HepG2 (cell line): ENCODE results near the gene ZNF493. TPM values are rescaled to one million over a fixed set of nuclear protein-coding genes. Genes with fewer than 3 reads are reported as not detected.

Source experiments
- CAMTA2 ChIP-seq: sonication (generic); formaldehyde crosslinking; IDR thresholded peaks from 2 replicates; pipeline ENCODE4 v1.4.0; 2020; ENCODE audit warnings: mild to moderate bottlenecking, missing genetic modification reagents, borderline replicate concordance
- ELF1 ChIP-seq: sonication (generic); formaldehyde crosslinking; IDR thresholded peaks from 2 replicates; pipeline ENCODE4 v1.4.0; 2020; ENCODE audit warnings: missing genetic modification reagents
- KMT2A ChIP-seq: sonication (generic); formaldehyde crosslinking; IDR thresholded peaks from 2 replicates; pipeline ENCODE4 v1.4.0; 2020; ENCODE audit warnings: missing genetic modification reagents
- MEIS1 ChIP-seq: sonication (generic); formaldehyde crosslinking; IDR thresholded peaks from 2 replicates; pipeline ENCODE4 v1.9.0; 2021; ENCODE audit warnings: mild to moderate bottlenecking, missing genetic modification reagents, moderate library complexity, borderline replicate concordance
- PLRG1 ChIP-seq: fragments of 450-650 bp; conservative IDR thresholded peaks from 2 replicates; pipeline ENCODE4 v1.6.1; 2016
- PRMT3 ChIP-seq: sonication (generic); formaldehyde crosslinking; IDR thresholded peaks from 2 replicates; pipeline ENCODE4 v1.8.1; 2022; ENCODE audit warnings: low read depth, mild to moderate bottlenecking, moderate library complexity, missing genetic modification reagents, borderline replicate concordance
- SAFB2 ChIP-seq: sonication (generic); formaldehyde crosslinking; IDR thresholded peaks from 2 replicates; pipeline ENCODE4 v1.5.1; 2020; ENCODE audit warnings: missing genetic modification reagents, low read depth, mild to moderate bottlenecking, borderline replicate concordance
- ZNF564 ChIP-seq: sonication (generic); formaldehyde crosslinking; IDR thresholded peaks from 2 replicates; pipeline ENCODE4 v1.8.1; 2023; ENCODE audit warnings: mild to moderate bottlenecking, missing genetic modification reagents
- polyA plus RNA-seq, 8 experiments: library from polyadenylated mRNA; depleted of rRNA in 3 of 8; stranded (reverse) in 7 of 8; unstranded in 1 of 8; fragments of >200 nt; fragmentation: Illumina TruSeq in 4 of 8; extraction: Trizol in 4 of 8; gene quantifications; 2 replicates each; pipeline versions ENCODE4 v1.2.1 to v1.2.3, GENCODE V29; 2011 to 2016; ENCODE audit warnings: low read depth in 4 of 8, missing spikeins in 1 of 8, mixed read lengths in 1 of 8; ENCODE audit not compliant: insufficient read depth in 1 of 8
- total RNA-seq, 5 experiments: library from RNA; depleted of rRNA; stranded (reverse); fragments of >200 nt; fragmentation: Illumina TruSeq; extraction: Trizol; gene quantifications; 2 replicates each; pipeline ENCODE4 v1.2.3, GENCODE V29; 2016; ENCODE audit warnings: low read depth in 1 of 5
- TF ChIP-seq, protein P1 (sequence below): sonication (generic); formaldehyde crosslinking; IDR thresholded peaks from 2 replicates; pipeline ENCODE4 v1.4.0; 2020; ENCODE audit warnings: missing genetic modification reagents, borderline replicate concordance
- TF ChIP-seq, protein P2 (sequence below): sonication (generic); formaldehyde crosslinking; conservative IDR thresholded peaks from 2 replicates; pipeline ENCODE4 v1.4.0; 2020; ENCODE audit warnings: missing genetic modification reagents
- TF ChIP-seq, protein P3 (sequence below): IDR thresholded peaks from 2 replicates; pipeline ENCODE4 v1.6.1; 2016; ENCODE audit warnings: control low read depth
- TF ChIP-seq, protein P4 (sequence below): sonication (generic); formaldehyde crosslinking; IDR thresholded peaks from 2 replicates; pipeline ENCODE4 v1.8.1; 2023; ENCODE audit warnings: mild to moderate bottlenecking, missing genetic modification reagents
- TF ChIP-seq, protein P5 (sequence below): fragments of 450-650 bp; IDR thresholded peaks from 2 replicates; pipeline ENCODE4 v1.6.1; 2017; ENCODE audit warnings: mild to moderate bottlenecking

Gene ZNF493
- total and polyA plus RNA-seq, 2 of the 13 experiments (the other 11 are each of a cell fraction or from before 2014, with no cell fraction given), result 6.8 to 9.0 TPM

DNA sequence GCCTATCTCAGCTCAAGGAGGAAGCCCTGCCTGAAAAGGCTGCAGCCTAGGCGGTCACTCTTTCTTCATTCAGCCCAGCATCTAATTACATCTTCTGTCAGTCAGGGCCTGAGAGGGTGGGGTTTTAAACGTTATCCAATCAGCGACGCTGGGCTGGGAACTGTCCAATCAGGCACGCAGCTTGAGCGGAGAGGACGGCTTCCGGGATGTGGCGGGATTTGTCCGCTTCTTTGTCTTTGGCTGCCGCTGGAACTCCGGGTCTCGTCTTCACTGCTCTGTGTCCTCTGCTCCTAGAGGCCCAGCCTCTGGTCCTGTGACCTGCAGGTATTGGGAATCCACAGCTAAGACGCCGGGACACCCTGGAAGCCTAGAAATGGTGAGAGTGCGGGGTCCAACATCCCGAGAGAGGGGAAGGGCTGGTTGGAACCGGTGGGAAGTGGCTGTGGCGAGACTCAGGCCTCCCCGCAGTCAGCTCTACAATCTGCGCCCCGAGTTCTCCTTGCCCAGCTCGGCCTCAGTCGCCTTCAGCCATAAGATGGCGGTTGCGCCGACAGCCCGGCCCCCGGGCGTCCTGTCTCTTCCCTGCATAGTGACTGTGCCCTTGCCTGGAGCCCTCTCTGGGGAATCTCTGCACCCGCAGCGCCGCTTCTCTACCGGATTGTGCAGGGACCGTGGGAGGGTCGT lies 38.0 kb upstream of the ZNF493 start, which contains the start of gene ZNF738 (continued):
- TF ChIP-seq, protein P1, sequence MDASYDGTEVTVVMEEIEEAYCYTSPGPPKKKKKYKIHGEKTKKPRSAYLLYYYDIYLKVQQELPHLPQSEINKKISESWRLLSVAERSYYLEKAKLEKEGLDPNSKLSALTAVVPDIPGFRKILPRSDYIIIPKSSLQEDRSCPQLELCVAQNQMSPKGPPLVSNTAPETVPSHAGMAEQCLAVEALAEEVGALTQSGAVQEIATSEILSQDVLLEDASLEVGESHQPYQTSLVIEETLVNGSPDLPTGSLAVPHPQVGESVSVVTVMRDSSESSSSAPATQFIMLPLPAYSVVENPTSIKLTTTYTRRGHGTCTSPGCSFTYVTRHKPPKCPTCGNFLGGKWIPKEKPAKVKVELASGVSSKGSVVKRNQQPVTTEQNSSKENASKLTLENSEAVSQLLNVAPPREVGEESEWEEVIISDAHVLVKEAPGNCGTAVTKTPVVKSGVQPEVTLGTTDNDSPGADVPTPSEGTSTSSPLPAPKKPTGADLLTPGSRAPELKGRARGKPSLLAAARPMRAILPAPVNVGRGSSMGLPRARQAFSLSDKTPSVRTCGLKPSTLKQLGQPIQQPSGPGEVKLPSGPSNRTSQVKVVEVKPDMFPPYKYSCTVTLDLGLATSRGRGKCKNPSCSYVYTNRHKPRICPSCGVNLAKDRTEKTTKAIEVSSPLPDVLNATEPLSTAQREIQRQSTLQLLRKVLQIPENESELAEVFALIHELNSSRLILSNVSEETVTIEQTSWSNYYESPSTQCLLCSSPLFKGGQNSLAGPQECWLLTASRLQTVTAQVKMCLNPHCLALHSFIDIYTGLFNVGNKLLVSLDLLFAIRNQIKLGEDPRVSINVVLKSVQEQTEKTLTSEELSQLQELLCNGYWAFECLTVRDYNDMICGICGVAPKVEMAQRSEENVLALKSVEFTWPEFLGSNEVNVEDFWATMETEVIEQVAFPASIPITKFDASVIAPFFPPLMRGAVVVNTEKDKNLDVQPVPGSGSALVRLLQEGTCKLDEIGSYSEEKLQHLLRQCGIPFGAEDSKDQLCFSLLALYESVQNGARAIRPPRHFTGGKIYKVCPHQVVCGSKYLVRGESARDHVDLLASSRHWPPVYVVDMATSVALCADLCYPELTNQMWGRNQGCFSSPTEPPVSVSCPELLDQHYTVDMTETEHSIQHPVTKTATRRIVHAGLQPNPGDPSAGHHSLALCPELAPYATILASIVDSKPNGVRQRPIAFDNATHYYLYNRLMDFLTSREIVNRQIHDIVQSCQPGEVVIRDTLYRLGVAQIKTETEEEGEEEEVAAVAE (CRISPR knock-in tag), result no peak
- TF ChIP-seq, protein P2, sequence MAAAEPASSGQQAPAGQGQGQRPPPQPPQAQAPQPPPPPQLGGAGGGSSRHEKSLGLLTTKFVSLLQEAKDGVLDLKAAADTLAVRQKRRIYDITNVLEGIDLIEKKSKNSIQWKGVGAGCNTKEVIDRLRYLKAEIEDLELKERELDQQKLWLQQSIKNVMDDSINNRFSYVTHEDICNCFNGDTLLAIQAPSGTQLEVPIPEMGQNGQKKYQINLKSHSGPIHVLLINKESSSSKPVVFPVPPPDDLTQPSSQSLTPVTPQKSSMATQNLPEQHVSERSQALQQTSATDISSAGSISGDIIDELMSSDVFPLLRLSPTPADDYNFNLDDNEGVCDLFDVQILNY (CRISPR knock-in tag), result no peak
- no peak for TF ChIP-seq ZNF564 (CRISPR knock-in tag)
- TF ChIP-seq, protein P3, sequence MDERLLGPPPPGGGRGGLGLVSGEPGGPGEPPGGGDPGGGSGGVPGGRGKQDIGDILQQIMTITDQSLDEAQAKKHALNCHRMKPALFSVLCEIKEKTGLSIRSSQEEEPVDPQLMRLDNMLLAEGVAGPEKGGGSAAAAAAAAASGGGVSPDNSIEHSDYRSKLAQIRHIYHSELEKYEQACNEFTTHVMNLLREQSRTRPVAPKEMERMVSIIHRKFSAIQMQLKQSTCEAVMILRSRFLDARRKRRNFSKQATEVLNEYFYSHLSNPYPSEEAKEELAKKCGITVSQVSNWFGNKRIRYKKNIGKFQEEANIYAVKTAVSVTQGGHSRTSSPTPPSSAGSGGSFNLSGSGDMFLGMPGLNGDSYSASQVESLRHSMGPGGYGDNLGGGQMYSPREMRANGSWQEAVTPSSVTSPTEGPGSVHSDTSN (CRISPR knock-in tag), result peak; percentile 46; the same call in 1 of the 2 replicates
- TF ChIP-seq, protein P4, sequence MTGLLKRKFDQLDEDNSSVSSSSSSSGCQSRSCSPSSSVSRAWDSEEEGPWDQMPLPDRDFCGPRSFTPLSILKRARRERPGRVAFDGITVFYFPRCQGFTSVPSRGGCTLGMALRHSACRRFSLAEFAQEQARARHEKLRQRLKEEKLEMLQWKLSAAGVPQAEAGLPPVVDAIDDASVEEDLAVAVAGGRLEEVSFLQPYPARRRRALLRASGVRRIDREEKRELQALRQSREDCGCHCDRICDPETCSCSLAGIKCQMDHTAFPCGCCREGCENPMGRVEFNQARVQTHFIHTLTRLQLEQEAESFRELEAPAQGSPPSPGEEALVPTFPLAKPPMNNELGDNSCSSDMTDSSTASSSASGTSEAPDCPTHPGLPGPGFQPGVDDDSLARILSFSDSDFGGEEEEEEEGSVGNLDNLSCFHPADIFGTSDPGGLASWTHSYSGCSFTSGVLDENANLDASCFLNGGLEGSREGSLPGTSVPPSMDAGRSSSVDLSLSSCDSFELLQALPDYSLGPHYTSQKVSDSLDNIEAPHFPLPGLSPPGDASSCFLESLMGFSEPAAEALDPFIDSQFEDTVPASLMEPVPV, result no peak
- 0 out of 2 replicates have a peak, but pooled peaks have one; percentile 17 for TF ChIP-seq KMT2A (CRISPR knock-in tag)
- TF ChIP-seq, protein P5, sequence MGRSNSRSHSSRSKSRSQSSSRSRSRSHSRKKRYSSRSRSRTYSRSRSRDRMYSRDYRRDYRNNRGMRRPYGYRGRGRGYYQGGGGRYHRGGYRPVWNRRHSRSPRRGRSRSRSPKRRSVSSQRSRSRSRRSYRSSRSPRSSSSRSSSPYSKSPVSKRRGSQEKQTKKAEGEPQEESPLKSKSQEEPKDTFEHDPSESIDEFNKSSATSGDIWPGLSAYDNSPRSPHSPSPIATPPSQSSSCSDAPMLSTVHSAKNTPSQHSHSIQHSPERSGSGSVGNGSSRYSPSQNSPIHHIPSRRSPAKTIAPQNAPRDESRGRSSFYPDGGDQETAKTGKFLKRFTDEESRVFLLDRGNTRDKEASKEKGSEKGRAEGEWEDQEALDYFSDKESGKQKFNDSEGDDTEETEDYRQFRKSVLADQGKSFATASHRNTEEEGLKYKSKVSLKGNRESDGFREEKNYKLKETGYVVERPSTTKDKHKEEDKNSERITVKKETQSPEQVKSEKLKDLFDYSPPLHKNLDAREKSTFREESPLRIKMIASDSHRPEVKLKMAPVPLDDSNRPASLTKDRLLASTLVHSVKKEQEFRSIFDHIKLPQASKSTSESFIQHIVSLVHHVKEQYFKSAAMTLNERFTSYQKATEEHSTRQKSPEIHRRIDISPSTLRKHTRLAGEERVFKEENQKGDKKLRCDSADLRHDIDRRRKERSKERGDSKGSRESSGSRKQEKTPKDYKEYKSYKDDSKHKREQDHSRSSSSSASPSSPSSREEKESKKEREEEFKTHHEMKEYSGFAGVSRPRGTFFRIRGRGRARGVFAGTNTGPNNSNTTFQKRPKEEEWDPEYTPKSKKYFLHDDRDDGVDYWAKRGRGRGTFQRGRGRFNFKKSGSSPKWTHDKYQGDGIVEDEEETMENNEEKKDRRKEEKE, result no peak
- TF ChIP-seq CAMTA2, result no peak
- no peak for TF ChIP-seq SAFB2 (CRISPR knock-in tag)
- no peak for TF ChIP-seq PRMT3 (CRISPR knock-in tag)
- TF ChIP-seq MEIS1 (CRISPR knock-in tag), result no peak
- TF ChIP-seq PLRG1, result no peak
- peak; percentile 53 for TF ChIP-seq ELF1
